Epithelial cell of esophagus (primary cell): ENCODE data around the gene GCNA.
"Not testable (repeated sequence)": the region's sequence is repeated elsewhere in the genome, so short reads cannot be mapped to it uniquely, and the experiment has no call there.

Experiments used
- DNase-seq: peaks from one replicate; pipeline ENCODE4 v3.0.0; 2010; ENCODE audit warnings: low read depth
- H3K4me3 ChIP-seq: 2 replicates; pipeline ENCODE4 v1.5.1; 2011; ENCODE audit warnings: mild to moderate bottlenecking, low read length, control low read depth
- TF ChIP-seq, protein P1 (sequence below): IDR thresholded peaks from 2 replicates; pipeline ENCODE4 v1.5.1; 2011; ENCODE audit warnings: low read depth, mild to moderate bottlenecking, low read length, control low read depth, inconsistent platforms; ENCODE audit not compliant: insufficient read depth; ENCODE audit errors: missing control alignments

GCNA gene

DNA sequence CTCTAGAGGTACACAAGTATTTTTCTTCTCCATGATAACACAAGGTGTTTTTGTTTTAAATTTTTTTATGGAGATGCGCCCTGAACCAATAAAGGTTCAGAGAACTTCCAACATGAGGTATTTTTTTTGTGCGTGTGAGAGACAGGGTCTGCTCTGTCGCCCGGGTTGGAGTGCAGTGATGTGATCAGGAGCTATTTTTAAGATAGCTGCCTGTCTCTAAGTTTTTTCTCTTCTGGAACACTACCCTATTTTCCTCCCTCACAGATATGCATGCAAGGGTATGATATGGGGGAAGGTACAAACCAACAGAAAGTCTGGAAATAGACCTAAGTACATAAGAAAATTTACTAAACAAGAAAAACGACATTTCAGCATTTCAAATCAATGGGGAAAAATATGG, 3.0 kb downstream of the GCNA start:
- no peak overlapping the region for H3K4me3 ChIP-seq
- DNase-seq: no peak
- TF ChIP-seq, protein P1, sequence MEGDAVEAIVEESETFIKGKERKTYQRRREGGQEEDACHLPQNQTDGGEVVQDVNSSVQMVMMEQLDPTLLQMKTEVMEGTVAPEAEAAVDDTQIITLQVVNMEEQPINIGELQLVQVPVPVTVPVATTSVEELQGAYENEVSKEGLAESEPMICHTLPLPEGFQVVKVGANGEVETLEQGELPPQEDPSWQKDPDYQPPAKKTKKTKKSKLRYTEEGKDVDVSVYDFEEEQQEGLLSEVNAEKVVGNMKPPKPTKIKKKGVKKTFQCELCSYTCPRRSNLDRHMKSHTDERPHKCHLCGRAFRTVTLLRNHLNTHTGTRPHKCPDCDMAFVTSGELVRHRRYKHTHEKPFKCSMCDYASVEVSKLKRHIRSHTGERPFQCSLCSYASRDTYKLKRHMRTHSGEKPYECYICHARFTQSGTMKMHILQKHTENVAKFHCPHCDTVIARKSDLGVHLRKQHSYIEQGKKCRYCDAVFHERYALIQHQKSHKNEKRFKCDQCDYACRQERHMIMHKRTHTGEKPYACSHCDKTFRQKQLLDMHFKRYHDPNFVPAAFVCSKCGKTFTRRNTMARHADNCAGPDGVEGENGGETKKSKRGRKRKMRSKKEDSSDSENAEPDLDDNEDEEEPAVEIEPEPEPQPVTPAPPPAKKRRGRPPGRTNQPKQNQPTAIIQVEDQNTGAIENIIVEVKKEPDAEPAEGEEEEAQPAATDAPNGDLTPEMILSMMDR: no peak

DNA sequence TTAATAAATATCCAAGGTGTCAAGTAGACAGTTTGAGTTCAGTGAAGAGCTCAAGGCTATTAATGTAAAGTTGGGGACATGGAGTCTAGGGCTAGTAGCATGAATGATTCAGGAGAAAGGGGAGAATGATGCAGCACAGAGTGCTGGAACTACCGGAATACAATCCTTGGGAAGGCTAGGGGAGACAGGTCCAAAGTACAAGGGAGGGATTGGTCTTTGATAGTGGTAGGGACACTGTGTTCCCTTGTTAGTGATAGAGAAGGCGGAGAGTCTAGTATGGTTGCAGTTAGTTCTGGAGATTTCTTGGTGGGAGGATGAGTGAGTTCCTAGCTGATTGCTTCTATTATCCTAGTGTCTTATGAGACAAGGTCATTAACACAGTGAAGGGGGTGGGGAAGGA, 8.7 kb downstream of the GCNA start:
- H3K4me3 ChIP-seq: no peak overlapping the region
- DNase-seq: no peak
- TF ChIP-seq, protein P1: no peak

DNA sequence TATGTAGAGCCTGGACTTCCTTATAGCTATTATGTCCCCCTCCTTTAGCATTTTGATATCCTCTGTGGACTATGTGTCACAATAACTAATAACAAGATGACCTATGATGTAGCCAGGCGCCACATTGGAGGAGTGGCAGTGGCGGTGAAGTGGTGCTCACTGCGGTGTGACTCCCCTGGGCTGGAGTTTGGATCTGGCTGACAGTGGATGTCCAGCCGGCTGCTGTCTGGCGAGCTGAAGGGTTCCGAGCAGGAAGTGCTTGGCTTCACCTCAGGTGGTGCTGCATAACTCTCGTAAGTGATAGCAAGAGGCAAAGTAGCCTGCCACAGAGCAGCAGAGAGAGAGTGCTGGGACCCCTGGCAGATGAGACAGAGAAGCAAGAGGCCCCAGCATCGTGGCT, 15.0 kb downstream of the GCNA start:
- not testable (repeated sequence) for H3K4me3 ChIP-seq, DNase-seq

DNA sequence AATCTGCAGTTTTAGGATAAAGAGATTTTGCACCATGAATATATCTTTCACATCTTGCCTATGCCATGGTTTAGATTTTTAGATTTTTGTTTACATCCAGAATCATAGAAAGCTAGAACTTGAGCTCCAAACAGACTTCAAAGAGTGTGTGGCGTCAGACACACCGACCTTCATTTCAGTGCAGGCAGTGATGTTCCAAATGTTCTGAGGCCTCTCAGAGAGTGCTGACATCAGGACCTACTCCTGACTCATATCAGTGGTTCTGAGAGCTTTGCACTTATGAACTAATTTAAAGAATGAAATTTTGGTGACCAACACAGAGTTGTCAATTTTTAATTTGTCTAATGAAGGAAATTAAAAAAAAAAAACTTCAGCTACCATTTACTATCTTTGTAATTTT, 21.7 kb downstream of the GCNA start:
- TF ChIP-seq, protein P1: no peak
- no peak for DNase-seq
- H3K4me3 ChIP-seq: no peak overlapping the region

DNA sequence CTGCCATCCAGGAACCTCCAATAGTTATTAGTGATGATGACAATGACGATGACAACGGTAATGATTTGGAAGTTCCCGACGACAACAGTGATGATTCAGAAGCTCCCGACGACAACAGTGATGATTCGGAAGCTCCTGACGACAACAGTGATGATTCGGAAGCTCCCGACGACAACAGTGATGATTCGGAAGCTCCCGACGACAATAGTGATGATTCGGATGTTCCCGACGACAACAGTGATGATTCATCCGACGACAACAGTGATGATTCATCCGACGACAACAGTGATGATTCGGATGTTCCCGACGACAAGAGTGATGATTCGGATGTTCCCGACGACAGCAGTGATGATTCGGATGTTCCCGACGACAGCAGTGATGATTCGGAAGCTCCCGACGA, 25.4 kb downstream of the GCNA start:
- TF ChIP-seq, protein P1: no peak
- no peak for DNase-seq
- no peak overlapping the region for H3K4me3 ChIP-seq

DNA sequence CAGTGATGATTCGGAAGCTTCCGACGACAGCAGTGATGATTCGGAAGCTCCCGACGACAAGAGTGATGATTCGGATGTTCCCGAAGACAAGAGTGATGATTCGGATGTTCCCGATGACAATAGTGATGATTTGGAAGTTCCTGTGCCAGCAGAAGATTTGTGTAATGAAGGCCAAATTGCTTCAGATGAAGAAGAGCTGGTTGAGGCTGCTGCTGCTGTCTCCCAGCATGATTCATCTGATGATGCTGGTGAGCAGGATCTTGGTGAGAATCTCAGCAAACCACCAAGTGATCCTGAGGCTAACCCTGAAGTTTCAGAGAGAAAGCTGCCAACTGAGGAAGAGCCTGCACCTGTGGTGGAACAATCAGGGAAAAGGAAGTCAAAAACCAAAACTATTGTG, 25.9 kb downstream of the GCNA start:
- DNase-seq: no peak
- TF ChIP-seq, protein P1: no peak
- H3K4me3 ChIP-seq: no peak overlapping the region

DNA sequence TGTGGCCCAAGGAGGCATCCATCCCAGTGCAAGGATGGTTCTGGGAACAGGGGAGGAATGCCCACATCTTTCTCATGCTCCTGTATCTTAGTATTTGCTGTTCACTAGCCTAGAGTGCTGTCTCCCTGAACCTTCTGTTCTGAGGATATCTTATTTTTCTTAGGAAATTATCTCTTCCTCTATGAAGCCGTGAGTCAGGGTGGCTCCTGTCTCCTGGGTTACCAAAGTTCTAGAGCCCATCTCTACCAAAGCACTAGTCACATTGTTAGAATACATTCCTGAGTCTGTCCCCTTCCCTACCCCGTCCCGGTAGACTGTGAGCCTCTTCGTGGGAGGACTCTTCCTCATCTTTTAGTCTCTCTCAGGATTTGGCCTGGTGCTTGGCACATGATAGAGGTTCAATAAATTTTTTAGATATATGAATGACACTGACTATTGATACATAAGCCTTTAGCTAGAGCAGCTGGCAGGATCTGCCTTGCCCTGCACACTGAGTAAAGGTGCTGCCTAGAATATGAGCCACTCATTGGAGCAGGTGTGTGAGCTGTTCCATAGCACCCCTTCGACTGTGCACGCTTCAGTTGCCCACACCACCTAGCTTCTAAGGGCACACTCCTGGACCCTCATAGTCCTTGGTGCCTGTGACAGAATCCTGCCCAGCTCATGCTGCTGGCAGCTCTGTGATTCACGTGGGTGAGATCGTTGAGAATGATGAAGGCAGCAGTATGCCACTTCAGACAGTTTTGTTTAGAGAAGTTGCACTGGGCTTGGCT, 26.7 kb downstream of the GCNA start:
- DNase-seq: no peak
- no peak overlapping the region for H3K4me3 ChIP-seq
- TF ChIP-seq, protein P1: no peak
